ENCODE data around the gene ANXA10. TPM values are rescaled to one million over a fixed set of nuclear protein-coding genes. Genes with fewer than 3 reads are reported as not detected.
"Not testable (repeated sequence)": the region's sequence is repeated elsewhere in the genome, so short reads cannot be mapped to it uniquely, and the experiment has no call there.

ANXA10 gene
- total and polyA plus RNA-seq, 8 donors = 49.6 to 721 (median 251) TPM; not detected in 1

GRCh38 chr4:168129802-168130201 is 37.5 kb downstream of the ANXA10 start:
- Histone ChIP-seq H3K27ac (no peak overlapping the region), H3K27me3 (no peaks in the 10 kb centered on the region), H3K4me1 (peaks cover 8 to 21% (median 9%) of the 10 kb centered on the region in 4 donors), H3K9me3 (no peaks in the 10 kb centered on the region), H3K36me3 (no peaks in the 10 kb centered on the region), H3K4me3 (no peak overlapping the region)
- no peak for DNase-seq
- intact Hi-C loops (cut with DNase I; ENCODE audit: low total_unique reads) = no loop called here
- TF ChIP-seq, protein P1, sequence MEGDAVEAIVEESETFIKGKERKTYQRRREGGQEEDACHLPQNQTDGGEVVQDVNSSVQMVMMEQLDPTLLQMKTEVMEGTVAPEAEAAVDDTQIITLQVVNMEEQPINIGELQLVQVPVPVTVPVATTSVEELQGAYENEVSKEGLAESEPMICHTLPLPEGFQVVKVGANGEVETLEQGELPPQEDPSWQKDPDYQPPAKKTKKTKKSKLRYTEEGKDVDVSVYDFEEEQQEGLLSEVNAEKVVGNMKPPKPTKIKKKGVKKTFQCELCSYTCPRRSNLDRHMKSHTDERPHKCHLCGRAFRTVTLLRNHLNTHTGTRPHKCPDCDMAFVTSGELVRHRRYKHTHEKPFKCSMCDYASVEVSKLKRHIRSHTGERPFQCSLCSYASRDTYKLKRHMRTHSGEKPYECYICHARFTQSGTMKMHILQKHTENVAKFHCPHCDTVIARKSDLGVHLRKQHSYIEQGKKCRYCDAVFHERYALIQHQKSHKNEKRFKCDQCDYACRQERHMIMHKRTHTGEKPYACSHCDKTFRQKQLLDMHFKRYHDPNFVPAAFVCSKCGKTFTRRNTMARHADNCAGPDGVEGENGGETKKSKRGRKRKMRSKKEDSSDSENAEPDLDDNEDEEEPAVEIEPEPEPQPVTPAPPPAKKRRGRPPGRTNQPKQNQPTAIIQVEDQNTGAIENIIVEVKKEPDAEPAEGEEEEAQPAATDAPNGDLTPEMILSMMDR (IDR thresholded peaks at IDR 0.05) = no peak
- no peak for TF ChIP-seq EP300 (IDR thresholded peaks at IDR 0.05)
- TF ChIP-seq POLR2AphosphoS5 (IDR thresholded peaks at IDR 0.05) = no peak
- no peak for TF ChIP-seq POLR2A (IDR thresholded peaks at IDR 0.05)
- WGBS, 5 donors = 74 to 84% (median 80%) methylated on average over 2 of the region's 2 CpGs

GRCh38 chr4:168131196-168131595 is 38.9 kb downstream of the ANXA10 start:
- no peak for TF ChIP-seq EP300 (IDR thresholded peaks at IDR 0.05)
- no peak for TF ChIP-seq POLR2AphosphoS5 (IDR thresholded peaks at IDR 0.05)
- no peak for TF ChIP-seq POLR2A (IDR thresholded peaks at IDR 0.05)
- TF ChIP-seq, protein P1 (IDR thresholded peaks at IDR 0.05) = no peak
- intact Hi-C loops (cut with DNase I; ENCODE audit: low total_unique reads) = no loop called here
- Histone ChIP-seq H3K36me3 (peaks cover 0 to 5% (median 2%) of the 10 kb centered on the region in 4 donors), H3K9me3 (no peaks in the 10 kb centered on the region), H3K4me3 (no peak overlapping the region), H3K27me3 (no peaks in the 10 kb centered on the region), H3K27ac (no peak overlapping the region), H3K4me1 (peaks cover 4 to 21% (median 8%) of the 10 kb centered on the region in 4 donors)
- DNase-seq = no peak

- H3K36me3 ChIP-seq = peaks cover 0 to 16% (median 7%) of the 10 kb centered on the region in 4 donors
- DNase-seq = no peak
- H3K9me3 ChIP-seq = no peaks in the 10 kb centered on the region
- intact Hi-C loops (cut with DNase I; ENCODE audit: low total_unique reads) = no loop called here
- no peak overlapping the region for H3K27ac ChIP-seq
- no peaks in the 10 kb centered on the region for H3K27me3 ChIP-seq
- peaks cover 0 to 5% (median 0%) of the 10 kb centered on the region in 4 donors for H3K4me1 ChIP-seq
- TF ChIP-seq POLR2A (IDR thresholded peaks at IDR 0.05) (no peak), EP300 (IDR thresholded peaks at IDR 0.05) (no peak), POLR2AphosphoS5 (IDR thresholded peaks at IDR 0.05) (no peak)
- TF ChIP-seq, protein P1 (IDR thresholded peaks at IDR 0.05) = no peak
- no peak overlapping the region for H3K4me3 ChIP-seq
These were observed 42.3 kb downstream of the ANXA10 start for GRCh38 chr4:168134651-168135050.

DNA sequence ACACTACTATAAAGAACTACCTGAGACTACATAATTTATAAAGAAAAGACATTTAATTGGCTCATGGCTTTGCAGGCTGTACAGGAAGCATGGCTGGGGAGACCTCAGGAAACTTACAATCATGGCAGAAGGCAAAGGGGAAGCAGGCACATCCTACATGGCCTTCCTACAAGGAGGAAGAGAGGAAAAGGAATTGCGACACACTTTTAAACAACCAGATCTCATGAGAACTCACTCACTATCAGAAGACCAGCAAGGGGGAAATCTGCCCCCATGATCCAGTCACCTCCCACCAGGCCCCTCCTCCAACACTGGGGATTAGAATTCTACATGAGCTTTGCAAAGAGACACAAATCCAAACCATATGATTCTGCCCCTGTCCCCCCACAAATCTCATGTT is 43.5 kb downstream of the ANXA10 start:
- intact Hi-C loops (cut with DNase I; ENCODE audit: low total_unique reads) = not testable (repeated sequence)

DNA sequence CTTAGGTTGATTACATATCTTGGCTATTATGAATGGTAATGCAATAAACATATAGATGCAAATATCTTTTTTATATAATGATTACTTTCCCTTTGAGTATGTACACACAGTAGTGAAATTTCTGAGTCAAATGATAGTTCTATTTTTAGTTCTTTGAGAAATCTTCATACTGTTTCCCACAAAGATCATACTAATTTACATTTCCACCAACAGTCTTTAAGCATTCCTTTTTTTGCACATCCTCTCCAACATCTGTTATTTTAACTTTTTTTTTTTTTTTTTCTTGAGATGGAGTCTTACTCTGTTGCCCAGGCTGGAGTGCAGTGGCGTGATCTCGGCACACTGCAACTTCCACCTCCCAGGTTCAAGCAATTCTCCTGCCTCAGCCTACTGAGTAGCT is 45.4 kb downstream of the ANXA10 start:
- intact Hi-C loops (cut with DNase I; ENCODE audit: low total_unique reads); H3K9me3 ChIP-seq; H3K27me3 ChIP-seq; H3K4me1 ChIP-seq; H3K4me3 ChIP-seq; DNase-seq: not testable (repeated sequence)
- H3K27ac ChIP-seq = peak overlapping the region in 1 of 5 donors; percentile 7
- H3K36me3 ChIP-seq = peaks cover 0 to 40% (median 19%) of the 10 kb centered on the region in 4 donors
- 81 to 100% (median 96%) methylated on average over 2 of the region's 2 CpGs for WGBS, 5 donors

More for the DNA sequence above, 43.5 kb downstream of the ANXA10 start:
- not testable (repeated sequence) for DNase-seq, H3K4me1 ChIP-seq, H3K9me3 ChIP-seq, H3K27ac ChIP-seq, H3K4me3 ChIP-seq, H3K27me3 ChIP-seq
- H3K36me3 ChIP-seq = peaks cover 0 to 25% (median 12%) of the 10 kb centered on the region in 4 donors
- WGBS, 5 donors = 87 to 100% (median 92%) methylated on average over 1 of the region's 1 CpG
